ENCODE data around the gene PRSS12.

Gene PRSS12

GRCh38 chr4:118354913-118355312 lies 2.1 kb upstream of the PRSS12 start:
- no peak for DNase-seq

- DNase-seq: no peak
Observed at GRCh38 chr4:118353534-118354030, 779 bp upstream of the PRSS12 start.

GRCh38 chr4:118351851-118352827 lies 664 bp downstream of the PRSS12 start:
- DNase-seq: no peak

GRCh38 chr4:118350961-118351360 lies 1.8 kb downstream of the PRSS12 start:
- no peak for DNase-seq

GRCh38 chr4:118348886-118349285 lies 3.9 kb downstream of the PRSS12 start:
- DNase-seq: no peak

GRCh38 chr4:118346495-118346894 lies 6.3 kb downstream of the PRSS12 start:
- no peak for DNase-seq

GRCh38 chr4:118345813-118346212 lies 7.0 kb downstream of the PRSS12 start:
- DNase-seq: no peak

GRCh38 chr4:118344801-118345200 lies 8.0 kb downstream of the PRSS12 start:
- DNase-seq: no peak

- no peak for DNase-seq
Observed at GRCh38 chr4:118343501-118343900, 9.3 kb downstream of the PRSS12 start.

GRCh38 chr4:118340109-118340508 lies 12.7 kb downstream of the PRSS12 start:
- no peak for DNase-seq

- DNase-seq: no peak
Observed at GRCh38 chr4:118338981-118339765, 13.6 kb downstream of the PRSS12 start.

- DNase-seq: no peak
Observed at GRCh38 chr4:118338518-118338917, 14.3 kb downstream of the PRSS12 start.

GRCh38 chr4:118337954-118338353 lies 14.8 kb downstream of the PRSS12 start:
- DNase-seq: no peak

GRCh38 chr4:118335774-118336173 lies 17.0 kb downstream of the PRSS12 start:
- DNase-seq: no peak

- no peak for DNase-seq
Observed at GRCh38 chr4:118335324-118335723, 17.5 kb downstream of the PRSS12 start.

- no peak for DNase-seq
Observed at GRCh38 chr4:118331352-118331751, 21.5 kb downstream of the PRSS12 start.

GRCh38 chr4:118329849-118330248 lies 23.0 kb downstream of the PRSS12 start:
- no peak for DNase-seq

GRCh38 chr4:118327554-118328241 lies 25.1 kb downstream of the PRSS12 start:
- DNase-seq: no peak

GRCh38 chr4:118326585-118326984 lies 26.2 kb downstream of the PRSS12 start:
- no peak for DNase-seq

- no peak for DNase-seq
Observed at GRCh38 chr4:118325431-118325830, 27.4 kb downstream of the PRSS12 start.

- no peak for DNase-seq
Observed at GRCh38 chr4:118322831-118323502, 29.8 kb downstream of the PRSS12 start.

- no peak for DNase-seq
Observed at GRCh38 chr4:118318931-118319330, 33.9 kb downstream of the PRSS12 start.
